Subcutaneous abdominal adipose tissue (tissue), 5 donors: ENCODE measurements around the gene TSC2.

Experiments used
- H3K27ac ChIP-seq: one replicate; pipeline ENCODE4 v1.7.0; 2013; ENCODE audit warnings: low read depth, mild to moderate bottlenecking, inconsistent platforms, low read length, moderate library complexity
- H3K27me3 ChIP-seq, 5 donors: one replicate each; pipeline ENCODE4 v1.7.0; 2013; ENCODE audit warnings: low read length in 5 of 5, inconsistent platforms in 1 of 5; ENCODE audit not compliant: control insufficient read depth in 5 of 5, insufficient read depth in 4 of 5
- H3K36me3 ChIP-seq, 5 donors: one replicate each; pipeline ENCODE4 v1.7.0; 2013; ENCODE audit warnings: low read length in 5 of 5; ENCODE audit not compliant: control insufficient read depth in 5 of 5, insufficient read depth in 5 of 5
- H3K4me1 ChIP-seq, 5 donors: one replicate each; pipeline ENCODE4 v1.7.0; 2013; ENCODE audit warnings: low read length in 5 of 5, mild to moderate bottlenecking in 3 of 5, moderate library complexity in 1 of 5; ENCODE audit not compliant: control insufficient read depth in 5 of 5, insufficient read depth in 5 of 5
- H3K4me3 ChIP-seq, 5 donors: one replicate each; pipeline ENCODE4 v1.7.0; 2013; ENCODE audit warnings: low read length in 5 of 5, low read depth in 1 of 5
- H3K9ac ChIP-seq, 5 donors: one replicate each; pipeline ENCODE4 v1.7.0; 2013; ENCODE audit warnings: low read length in 5 of 5, mild to moderate bottlenecking in 4 of 5, moderate library complexity in 3 of 5
- H3K9me3 ChIP-seq, 5 donors: one replicate each; pipeline ENCODE4 v1.7.0; 2013; ENCODE audit warnings: low read length in 5 of 5; ENCODE audit not compliant: control insufficient read depth in 5 of 5
- donor health status: healthy.
- donor health status: healthy.
- donor health status: healthy.
- donor health status: healthy.
- donor health status: healthy.

Gene TSC2

DNA sequence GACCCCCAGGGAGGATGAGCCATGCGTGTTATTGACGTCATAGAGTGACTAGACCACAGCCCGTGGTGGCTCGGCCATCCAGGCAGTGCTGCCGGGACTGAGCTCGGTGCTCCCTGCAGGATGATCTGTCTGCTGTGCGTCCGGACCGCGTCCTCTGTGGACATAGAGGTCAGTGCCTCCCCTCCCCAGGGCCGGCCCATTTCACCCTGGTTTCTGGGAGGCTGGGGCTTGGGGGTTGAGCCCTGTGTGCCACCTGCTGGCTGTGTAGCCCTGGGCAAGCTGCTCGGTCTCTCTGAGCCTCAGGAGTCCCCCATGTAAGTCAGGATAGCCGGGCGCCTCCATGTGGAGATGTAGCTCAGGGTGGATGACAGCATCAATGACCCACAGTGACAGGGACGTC, 8.3 kb downstream of the TSC2 start:
- H3K27me3 ChIP-seq, result no peaks in the 10 kb centered on the region
- no peak overlapping the region for H3K27ac ChIP-seq
- H3K4me3 ChIP-seq, result no peak overlapping the region
- no peak overlapping the region for H3K9ac ChIP-seq
- no peaks in the 10 kb centered on the region for H3K9me3 ChIP-seq
- H3K4me1 ChIP-seq, result peaks cover 0 to 4% (median 0%) of the 10 kb centered on the region in 5 donors
- peaks cover 0 to 87% (median 71%) of the 10 kb centered on the region in 5 donors for H3K36me3 ChIP-seq

GRCh38 chr16:2056681-2057407, 9.1 kb downstream of the TSC2 start:
- no peak overlapping the region for H3K9ac ChIP-seq
- no peak overlapping the region for H3K4me3 ChIP-seq
- H3K27me3 ChIP-seq, result no peaks in the 10 kb centered on the region
- no peak overlapping the region for H3K27ac ChIP-seq
- peaks cover 0 to 87% (median 70%) of the 10 kb centered on the region in 5 donors for H3K36me3 ChIP-seq
- no peaks in the 10 kb centered on the region for H3K9me3 ChIP-seq
- H3K4me1 ChIP-seq, result peaks cover 0 to 4% (median 0%) of the 10 kb centered on the region in 5 donors

- no peak overlapping the region for H3K4me3 ChIP-seq
- peaks cover 0 to 4% (median 0%) of the 10 kb centered on the region in 5 donors for H3K4me1 ChIP-seq
- H3K27me3 ChIP-seq, result no peaks in the 10 kb centered on the region
- no peak overlapping the region for H3K9ac ChIP-seq
- peaks cover 0 to 87% (median 71%) of the 10 kb centered on the region in 5 donors for H3K36me3 ChIP-seq
- no peaks in the 10 kb centered on the region for H3K9me3 ChIP-seq
- H3K27ac ChIP-seq, result no peak overlapping the region
Observed at GRCh38 chr16:2057438-2057837, 9.7 kb downstream of the TSC2 start.

- Histone ChIP-seq H3K9me3 (no peaks in the 10 kb centered on the region), H3K36me3 (peaks cover 0 to 87% (median 71%) of the 10 kb centered on the region in 5 donors), H3K4me1 (peaks cover 0 to 4% (median 0%) of the 10 kb centered on the region in 5 donors), H3K27ac (no peak overlapping the region), H3K9ac (no peak overlapping the region), H3K4me3 (no peak overlapping the region), H3K27me3 (no peaks in the 10 kb centered on the region)
Observed at GRCh38 chr16:2058420-2058819, 10.6 kb downstream of the TSC2 start.

DNA sequence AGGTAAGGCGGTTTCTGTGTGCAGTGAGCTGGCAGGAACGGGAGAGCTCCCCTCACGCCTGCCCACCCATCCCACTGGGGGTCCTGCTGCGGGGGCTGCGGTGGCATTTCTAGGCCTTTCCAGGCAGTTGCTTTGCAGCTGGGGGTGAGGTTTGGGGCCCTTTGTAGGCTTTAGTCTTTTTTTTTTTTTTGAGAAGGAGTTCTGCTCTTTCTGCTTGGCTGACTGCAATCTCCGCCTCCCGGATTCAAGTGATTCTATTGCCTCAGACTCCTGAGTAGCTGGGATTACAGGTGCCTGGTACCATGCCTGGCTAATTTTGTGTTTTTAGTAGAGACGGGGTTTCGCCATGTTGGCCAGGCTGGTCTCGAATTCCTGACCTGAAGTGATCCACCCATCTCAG, 11.1 kb downstream of the TSC2 start:
- Histone ChIP-seq H3K36me3 (peaks cover 0 to 87% (median 71%) of the 10 kb centered on the region in 5 donors), H3K27me3 (no peaks in the 10 kb centered on the region), H3K9me3 (no peaks in the 10 kb centered on the region), H3K27ac (no peak overlapping the region), H3K9ac (no peak overlapping the region), H3K4me1 (peaks cover 0 to 4% (median 0%) of the 10 kb centered on the region in 5 donors), H3K4me3 (no peak overlapping the region)

GRCh38 chr16:2060346-2060745, 12.6 kb downstream of the TSC2 start:
- Histone ChIP-seq H3K27me3 (no peaks in the 10 kb centered on the region), H3K4me1 (peaks cover 0 to 4% (median 0%) of the 10 kb centered on the region in 5 donors), H3K4me3 (no peak overlapping the region), H3K9ac (no peak overlapping the region), H3K27ac (no peak overlapping the region), H3K36me3 (peaks cover 0 to 83% (median 69%) of the 10 kb centered on the region in 5 donors), H3K9me3 (no peaks in the 10 kb centered on the region)

DNA sequence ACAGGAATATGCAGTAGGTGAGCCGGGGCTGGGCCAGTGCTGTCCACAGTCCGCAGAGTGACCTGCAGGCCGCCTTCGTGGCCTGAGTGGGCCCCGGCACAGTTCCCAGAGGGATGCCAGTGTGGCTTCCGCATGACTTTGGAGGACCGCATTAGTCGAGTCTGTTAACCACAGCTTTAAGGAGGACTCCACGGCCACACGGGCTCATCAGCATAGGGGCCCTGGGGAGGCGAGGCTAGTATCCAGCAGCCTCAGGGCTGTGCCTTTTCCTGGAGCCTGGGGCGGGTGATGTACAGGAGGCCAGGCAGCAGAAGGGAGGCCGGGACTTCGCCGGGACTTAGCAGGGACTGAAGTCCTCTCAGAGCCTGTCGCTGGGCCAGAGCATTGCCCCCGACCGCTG, 13.2 kb downstream of the TSC2 start:
- H3K36me3 ChIP-seq, result peaks cover 0 to 87% (median 76%) of the 10 kb centered on the region in 5 donors
- peaks cover 0 to 2% (median 0%) of the 10 kb centered on the region in 5 donors for H3K9me3 ChIP-seq
- no peak overlapping the region for H3K27ac ChIP-seq
- no peaks in the 10 kb centered on the region for H3K27me3 ChIP-seq
- peaks cover 0 to 1% (median 0%) of the 10 kb centered on the region in 5 donors for H3K4me1 ChIP-seq
- no peak overlapping the region for H3K9ac ChIP-seq
- H3K4me3 ChIP-seq, result no peak overlapping the region

DNA sequence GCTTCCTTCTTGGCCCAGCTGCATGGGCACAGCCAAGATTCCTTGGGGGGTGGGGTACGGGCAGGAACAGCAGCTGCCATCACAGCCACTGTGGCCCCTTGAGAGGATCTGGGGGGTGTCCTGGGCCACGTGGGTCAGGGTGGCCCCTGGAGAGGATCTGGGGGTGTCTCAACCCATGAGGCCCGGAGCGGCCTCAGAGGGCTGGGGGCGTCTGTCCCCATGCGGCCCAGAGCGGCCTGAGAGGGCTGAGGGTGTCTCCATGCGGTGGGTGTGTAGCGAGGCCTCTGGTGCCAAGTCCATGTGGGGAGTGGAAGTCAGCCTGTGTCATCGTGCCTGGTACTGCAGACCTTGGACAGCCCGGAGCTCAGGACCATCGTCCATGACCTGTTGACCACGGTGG, 13.7 kb downstream of the TSC2 start:
- H3K27ac ChIP-seq, result no peak overlapping the region
- no peak overlapping the region for H3K9ac ChIP-seq
- H3K4me3 ChIP-seq, result no peak overlapping the region
- H3K4me1 ChIP-seq, result no peaks in the 10 kb centered on the region
- H3K36me3 ChIP-seq, result peaks cover 0 to 87% (median 78%) of the 10 kb centered on the region in 5 donors
- no peaks in the 10 kb centered on the region for H3K27me3 ChIP-seq
- peaks cover 0 to 3% (median 0%) of the 10 kb centered on the region in 5 donors for H3K9me3 ChIP-seq

- peaks cover 0 to 3% (median 0%) of the 10 kb centered on the region in 5 donors for H3K9me3 ChIP-seq
- peaks cover 0 to 87% (median 77%) of the 10 kb centered on the region in 5 donors for H3K36me3 ChIP-seq
- H3K27me3 ChIP-seq, result no peaks in the 10 kb centered on the region
- no peak overlapping the region for H3K9ac ChIP-seq
- no peak overlapping the region for H3K4me3 ChIP-seq
- no peak overlapping the region for H3K27ac ChIP-seq
- H3K4me1 ChIP-seq, result no peaks in the 10 kb centered on the region
Observed at GRCh38 chr16:2062801-2063200, 15.0 kb downstream of the TSC2 start.

DNA sequence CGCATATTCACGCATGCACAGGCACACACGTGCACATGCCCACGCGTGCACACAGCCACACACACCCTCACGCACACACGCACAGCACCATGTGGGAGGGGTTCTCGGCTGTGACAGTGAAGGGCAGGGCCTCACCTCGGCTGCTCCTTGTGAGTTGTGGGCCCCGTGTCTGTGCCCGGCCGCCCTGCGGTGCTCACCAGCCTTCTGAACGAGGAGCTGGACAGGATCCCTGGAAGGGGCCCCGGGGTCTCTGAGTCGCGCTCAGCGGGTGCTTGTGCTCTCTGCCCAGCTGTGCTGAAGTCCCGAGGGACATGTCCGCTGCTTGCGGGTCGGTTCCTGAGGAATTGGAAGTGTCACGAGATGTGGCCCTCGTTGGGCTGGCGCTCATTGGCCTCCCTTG, 16.1 kb downstream of the TSC2 start:
- Histone ChIP-seq H3K27me3 (no peaks in the 10 kb centered on the region), H3K4me1 (no peaks in the 10 kb centered on the region), H3K9ac (no peak overlapping the region), H3K9me3 (peaks cover 0 to 3% (median 0%) of the 10 kb centered on the region in 5 donors), H3K36me3 (peaks cover 0 to 87% (median 74%) of the 10 kb centered on the region in 5 donors), H3K4me3 (no peak overlapping the region), H3K27ac (no peak overlapping the region)
